Measurements from ENCODE around the gene PLCB1.

PLCB1 gene

DNA sequence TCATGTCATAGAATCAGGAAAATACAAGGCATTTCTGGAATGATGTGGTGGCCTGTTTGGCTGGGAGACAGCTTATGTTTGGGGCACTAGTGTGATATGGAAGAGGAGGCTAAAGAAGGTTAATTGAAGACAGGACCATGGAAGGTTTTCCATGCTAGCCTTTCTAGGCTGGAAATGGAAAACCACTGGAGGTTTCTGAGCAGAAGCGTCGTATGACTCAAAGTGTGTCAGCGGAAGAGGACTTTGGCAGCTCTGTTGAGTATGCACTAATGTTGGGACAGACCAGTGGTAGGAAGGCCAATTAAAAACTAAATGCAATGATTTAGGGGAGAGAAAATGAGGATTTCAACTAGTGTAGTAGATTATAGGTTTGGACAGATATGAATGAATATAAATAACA is 413.1 kb downstream of the PLCB1 start:
- no peak overlapping the region for H2BK15ac ChIP-seq (ENCODE audit: low read length)
- H2BK5ac ChIP-seq (ENCODE audit: low read length), result no peak overlapping the region
- no peak for DNase-seq (ENCODE audit: low spot score)
- H3K4me3 ChIP-seq (ENCODE audit: low read length in 2 of 2), result no peak overlapping the region
- no peak overlapping the region for H3K9ac ChIP-seq (ENCODE audit: low read depth, low read length, poor library complexity)
- no peak overlapping the region for H3K4ac ChIP-seq (ENCODE audit: low read length)
- no peak overlapping the region for H2AK5ac ChIP-seq (ENCODE audit: low read depth, low read length)
- no peak overlapping the region for H3K4me2 ChIP-seq (ENCODE audit: insufficient read depth, low read length, poor library complexity, severe bottlenecking)
- no peaks in the 10 kb centered on the region for H3K36me3 ChIP-seq (replicated peaks in 1 of 2; ENCODE audit: control insufficient read depth in 2 of 2, insufficient read depth in 2 of 2, low read length in 2 of 2)
- WGBS, 2 donors (ENCODE audit: extremely low coverage in 2 of 2, insufficient read length in 2 of 2, insufficient replicate concordance in 1 of 2), result no CpG with 5 or more reads among the region's 3 CpGs
- H3K14ac ChIP-seq (ENCODE audit: low read length), result no peak overlapping the region
- H4K91ac ChIP-seq (ENCODE audit: low read depth, low read length, poor library complexity), result no peak overlapping the region
- H3K27me3 ChIP-seq (ENCODE audit: control insufficient read depth in 3 of 3, insufficient read depth in 3 of 3, low read depth in 1 of 3, low read length in 3 of 3), result no peaks in the 10 kb centered on the region
- peaks cover 0 to 2% of the 10 kb centered on the region in 2 donors for H3K4me1 ChIP-seq (ENCODE audit: control insufficient read depth in 2 of 2, insufficient read depth in 1 of 2, low read depth in 1 of 2, low read length in 2 of 2)
- H3K18ac ChIP-seq (ENCODE audit: low read length), result no peak overlapping the region
- H3K23ac ChIP-seq (ENCODE audit: low read depth, low read length, poor library complexity), result no peak overlapping the region
- H4K8ac ChIP-seq (ENCODE audit: low read depth, low read length), result no peak overlapping the region
- no peak overlapping the region for H2BK12ac ChIP-seq (ENCODE audit: low read length)
- H3K27ac ChIP-seq (replicated peaks; ENCODE audit: low read length), result no peak overlapping the region
- no peak overlapping the region for H2AFZ ChIP-seq (ENCODE audit: low read length)
- no peaks in the 10 kb centered on the region for H3K9me3 ChIP-seq (replicated peaks in 1 of 2; ENCODE audit: control insufficient read depth in 2 of 2, insufficient read depth in 1 of 2, low read depth in 1 of 2, low read length in 2 of 2)
- no peak overlapping the region for H2BK120ac ChIP-seq (ENCODE audit: low read depth, low read length)
- no peaks in the 10 kb centered on the region for H3K79me1 ChIP-seq (ENCODE audit: low read depth, low read length)

DNA sequence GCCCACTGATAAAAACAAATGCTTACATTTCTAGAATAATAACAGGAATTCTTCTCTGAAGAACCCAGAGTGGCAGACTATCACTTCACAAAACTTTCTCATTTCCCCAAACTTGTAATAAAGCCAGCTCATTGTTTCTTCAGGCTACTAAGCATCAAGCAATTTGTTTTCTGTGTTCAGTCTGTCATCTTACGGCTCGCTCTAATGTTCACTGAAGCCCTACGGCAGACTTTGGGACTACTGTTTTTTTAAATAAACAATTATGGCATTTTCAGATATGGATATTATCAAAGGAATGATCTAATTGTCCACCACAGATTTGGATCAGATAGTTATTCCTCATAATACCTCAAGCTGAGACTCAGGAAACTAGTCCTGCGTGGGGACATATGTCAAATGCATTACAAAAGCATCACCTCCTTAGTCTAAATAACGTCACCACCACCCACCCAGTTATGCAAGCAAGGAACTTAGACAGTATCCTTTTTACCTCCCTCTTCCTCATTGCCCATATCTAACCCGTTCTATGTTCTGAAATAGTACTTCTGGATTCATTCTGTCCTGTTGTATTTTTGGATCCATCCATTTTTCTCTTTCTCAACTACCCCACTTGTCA is 415.1 kb downstream of the PLCB1 start:
- no peak overlapping the region for H3K4me2 ChIP-seq (ENCODE audit: insufficient read depth, low read length, poor library complexity, severe bottlenecking)
- H3K4me1 ChIP-seq (ENCODE audit: control insufficient read depth in 2 of 2, insufficient read depth in 1 of 2, low read depth in 1 of 2, low read length in 2 of 2), result peaks cover 0 to under 1% of the 10 kb centered on the region in 2 donors
- no peak overlapping the region for H3K23ac ChIP-seq (ENCODE audit: low read depth, low read length, poor library complexity)
- H2BK120ac ChIP-seq (ENCODE audit: low read depth, low read length), result no peak overlapping the region
- H3K9ac ChIP-seq (ENCODE audit: low read depth, low read length, poor library complexity), result no peak overlapping the region
- H2BK15ac ChIP-seq (ENCODE audit: low read length), result no peak overlapping the region
- H3K79me1 ChIP-seq (ENCODE audit: low read depth, low read length), result no peaks in the 10 kb centered on the region
- no peak overlapping the region for H2BK12ac ChIP-seq (ENCODE audit: low read length)
- no peaks in the 10 kb centered on the region for H3K36me3 ChIP-seq (replicated peaks in 1 of 2; ENCODE audit: control insufficient read depth in 2 of 2, insufficient read depth in 2 of 2, low read length in 2 of 2)
- H2BK5ac ChIP-seq (ENCODE audit: low read length), result no peak overlapping the region
- no peak overlapping the region for H4K91ac ChIP-seq (ENCODE audit: low read depth, low read length, poor library complexity)
- H3K9me3 ChIP-seq (replicated peaks in 1 of 2; ENCODE audit: control insufficient read depth in 2 of 2, insufficient read depth in 1 of 2, low read depth in 1 of 2, low read length in 2 of 2), result no peaks in the 10 kb centered on the region
- no peaks in the 10 kb centered on the region for H3K27me3 ChIP-seq (ENCODE audit: control insufficient read depth in 3 of 3, insufficient read depth in 3 of 3, low read depth in 1 of 3, low read length in 3 of 3)
- no peak for DNase-seq (ENCODE audit: low spot score)
- H4K8ac ChIP-seq (ENCODE audit: low read depth, low read length), result no peak overlapping the region
- no peak overlapping the region for H3K14ac ChIP-seq (ENCODE audit: low read length)
- H3K4ac ChIP-seq (ENCODE audit: low read length), result no peak overlapping the region
- no peak overlapping the region for H2AK5ac ChIP-seq (ENCODE audit: low read depth, low read length)
- no peak overlapping the region for H3K27ac ChIP-seq (replicated peaks; ENCODE audit: low read length)
- H2AFZ ChIP-seq (ENCODE audit: low read length), result no peak overlapping the region
- H3K18ac ChIP-seq (ENCODE audit: low read length), result no peak overlapping the region
- no peak overlapping the region for H3K4me3 ChIP-seq (ENCODE audit: low read length in 2 of 2)
- WGBS, 2 donors (ENCODE audit: extremely low coverage in 2 of 2, insufficient read length in 2 of 2, insufficient replicate concordance in 1 of 2), result no CpG with 5 or more reads among the region's 6 CpGs

DNA sequence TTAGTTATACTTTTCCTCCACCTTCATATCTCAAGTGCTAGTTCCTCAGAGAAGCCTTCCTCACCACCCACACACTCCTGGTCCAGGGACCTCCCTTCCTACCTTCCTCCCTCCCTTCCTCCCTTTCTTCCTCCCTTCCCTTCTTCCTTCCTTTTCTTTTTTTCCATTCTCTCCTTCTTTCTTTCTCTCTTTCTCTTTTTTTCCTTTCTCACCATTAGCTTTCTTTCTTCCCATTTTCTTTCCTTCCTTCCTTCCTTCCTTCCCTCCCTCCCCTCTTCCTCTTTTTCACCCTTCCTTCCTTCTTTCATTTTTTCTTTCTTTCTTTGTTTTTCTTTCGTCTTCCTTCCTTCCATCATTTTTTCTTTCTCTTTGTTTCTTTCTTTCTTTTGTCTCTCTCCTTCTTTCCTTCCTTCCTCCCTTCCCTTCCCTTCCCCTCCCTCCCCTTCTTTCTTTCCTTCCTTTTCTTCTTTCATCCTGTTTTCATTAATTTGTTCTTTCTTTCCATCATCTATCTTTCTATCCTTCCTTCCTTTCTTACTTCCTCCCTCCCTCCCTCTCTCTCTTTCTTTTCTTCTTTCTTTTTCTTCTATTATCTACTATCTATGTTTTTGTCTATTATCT is 416.0 kb downstream of the PLCB1 start:
- DNase-seq (ENCODE audit: low spot score), result no peak
- H3K4me2 ChIP-seq (ENCODE audit: insufficient read depth, low read length, poor library complexity, severe bottlenecking), result no peak overlapping the region
- no CpG with 5 or more reads among the region's 1 CpG for WGBS, 2 donors (ENCODE audit: extremely low coverage in 2 of 2, insufficient read length in 2 of 2, insufficient replicate concordance in 1 of 2)
- no peak overlapping the region for H2BK5ac ChIP-seq (ENCODE audit: low read length)
- H3K27me3 ChIP-seq (ENCODE audit: control insufficient read depth in 3 of 3, insufficient read depth in 3 of 3, low read depth in 1 of 3, low read length in 3 of 3), result no peaks in the 10 kb centered on the region
- no peak overlapping the region for H4K91ac ChIP-seq (ENCODE audit: low read depth, low read length, poor library complexity)
- no peak overlapping the region for H3K4me3 ChIP-seq (ENCODE audit: low read length in 2 of 2)
- no peak overlapping the region for H3K27ac ChIP-seq (replicated peaks; ENCODE audit: low read length)
- H2BK15ac ChIP-seq (ENCODE audit: low read length), result no peak overlapping the region
- no peak overlapping the region for H2BK12ac ChIP-seq (ENCODE audit: low read length)
- no peak overlapping the region for H2BK120ac ChIP-seq (ENCODE audit: low read depth, low read length)
- no peak overlapping the region for H3K23ac ChIP-seq (ENCODE audit: low read depth, low read length, poor library complexity)
- no peak overlapping the region for H3K18ac ChIP-seq (ENCODE audit: low read length)
- H3K14ac ChIP-seq (ENCODE audit: low read length), result no peak overlapping the region
- H3K4ac ChIP-seq (ENCODE audit: low read length), result no peak overlapping the region
- H3K36me3 ChIP-seq (replicated peaks in 1 of 2; ENCODE audit: control insufficient read depth in 2 of 2, insufficient read depth in 2 of 2, low read length in 2 of 2), result no peaks in the 10 kb centered on the region
- no peaks in the 10 kb centered on the region for H3K79me1 ChIP-seq (ENCODE audit: low read depth, low read length)
- H2AK5ac ChIP-seq (ENCODE audit: low read depth, low read length), result no peak overlapping the region
- H2AFZ ChIP-seq (ENCODE audit: low read length), result no peak overlapping the region
- H3K9ac ChIP-seq (ENCODE audit: low read depth, low read length, poor library complexity), result no peak overlapping the region
- H3K4me1 ChIP-seq (ENCODE audit: control insufficient read depth in 2 of 2, insufficient read depth in 1 of 2, low read depth in 1 of 2, low read length in 2 of 2), result no peaks in the 10 kb centered on the region
- no peak overlapping the region for H4K8ac ChIP-seq (ENCODE audit: low read depth, low read length)
- no peaks in the 10 kb centered on the region for H3K9me3 ChIP-seq (replicated peaks in 1 of 2; ENCODE audit: control insufficient read depth in 2 of 2, insufficient read depth in 1 of 2, low read depth in 1 of 2, low read length in 2 of 2)

DNA sequence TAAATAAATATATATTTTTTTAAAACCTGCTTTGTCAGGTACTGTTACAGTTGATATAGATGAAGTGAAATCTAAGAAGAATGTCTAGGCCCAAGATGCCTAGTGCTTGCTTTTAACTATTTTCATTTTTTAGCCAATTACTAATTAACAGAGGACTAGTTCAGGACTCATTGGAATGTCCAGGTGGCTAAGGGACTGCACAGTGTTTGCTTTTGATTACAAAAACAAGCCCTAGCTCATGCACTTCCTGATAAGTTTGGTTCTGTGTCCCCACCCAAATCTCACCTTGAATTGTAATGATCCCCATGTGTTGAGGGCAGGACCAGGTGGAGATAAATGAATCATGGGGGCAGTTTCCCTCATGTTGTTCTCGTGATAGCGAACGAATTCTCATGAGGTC is 417.1 kb downstream of the PLCB1 start:
- Histone ChIP-seq H3K27ac (replicated peaks; ENCODE audit: low read length) (no peak overlapping the region), H4K91ac (ENCODE audit: low read depth, low read length, poor library complexity) (no peak overlapping the region), H3K4me3 (ENCODE audit: low read length in 2 of 2) (no peak overlapping the region), H2AK5ac (ENCODE audit: low read depth, low read length) (no peak overlapping the region), H3K14ac (ENCODE audit: low read length) (no peak overlapping the region), H3K18ac (ENCODE audit: low read length) (no peak overlapping the region), H2BK120ac (ENCODE audit: low read depth, low read length) (no peak overlapping the region), H3K27me3 (ENCODE audit: control insufficient read depth in 3 of 3, insufficient read depth in 3 of 3, low read depth in 1 of 3, low read length in 3 of 3) (no peaks in the 10 kb centered on the region), H3K23ac (ENCODE audit: low read depth, low read length, poor library complexity) (no peak overlapping the region), H2BK5ac (ENCODE audit: low read length) (no peak overlapping the region), H3K4me2 (ENCODE audit: insufficient read depth, low read length, poor library complexity, severe bottlenecking) (no peak overlapping the region), H3K4me1 (ENCODE audit: control insufficient read depth in 2 of 2, insufficient read depth in 1 of 2, low read depth in 1 of 2, low read length in 2 of 2) (no peaks in the 10 kb centered on the region), H3K36me3 (replicated peaks in 1 of 2; ENCODE audit: control insufficient read depth in 2 of 2, insufficient read depth in 2 of 2, low read length in 2 of 2) (no peaks in the 10 kb centered on the region), H3K4ac (ENCODE audit: low read length) (no peak overlapping the region), H2BK12ac (ENCODE audit: low read length) (no peak overlapping the region), H2BK15ac (ENCODE audit: low read length) (no peak overlapping the region), H3K9ac (ENCODE audit: low read depth, low read length, poor library complexity) (no peak overlapping the region), H3K79me1 (ENCODE audit: low read depth, low read length) (no peaks in the 10 kb centered on the region), H4K8ac (ENCODE audit: low read depth, low read length) (no peak overlapping the region), H2AFZ (ENCODE audit: low read length) (no peak overlapping the region), H3K9me3 (replicated peaks in 1 of 2; ENCODE audit: control insufficient read depth in 2 of 2, insufficient read depth in 1 of 2, low read depth in 1 of 2, low read length in 2 of 2) (no peaks in the 10 kb centered on the region)
- WGBS, 2 donors (ENCODE audit: extremely low coverage in 2 of 2, insufficient read length in 2 of 2, insufficient replicate concordance in 1 of 2), result no CpG with 5 or more reads among the region's 3 CpGs
- no peak for DNase-seq (ENCODE audit: low spot score)

All from neuronal stem cell (in vitro differentiated cells).